H1 (cell line): ENCODE data around the gene MRPL55. TPM values are rescaled to one million over a fixed set of nuclear protein-coding genes. Genes with fewer than 3 reads are reported as not detected.

Experiments used
- ASH2L ChIP-seq: fragments of 200-600, 300-600 bp; sonication (generic); IDR thresholded peaks from one replicate; pipeline ENCODE4 v1.7.1; 2017; ENCODE audit warnings: low read length
- BCL11A ChIP-seq, 2 experiments: IDR thresholded peaks; one replicate each; pipeline ENCODE4 v1.6.1; 2011; ENCODE audit warnings: low read depth in 2 of 2, low read length in 2 of 2, mild to moderate bottlenecking in 2 of 2
- CBX5 ChIP-seq: fragments of 300-800, 300-1000 bp; sonication (generic); IDR thresholded peaks from 2 replicates; pipeline ENCODE4 v1.7.1; 2016; ENCODE audit warnings: antibody characterized with exemption, low read length, low read depth
- CREB1 ChIP-seq: IDR thresholded peaks from 2 replicates; pipeline ENCODE4 v1.6.1; 2012; ENCODE audit warnings: inconsistent platforms
- EGR1 ChIP-seq: IDR thresholded peaks from 2 replicates; pipeline ENCODE4 v1.6.1; 2011; ENCODE audit warnings: low read depth, low read length, borderline replicate concordance
- GTF2F1 ChIP-seq: IDR thresholded peaks from 2 replicates; pipeline ENCODE4 v1.6.1; 2012; ENCODE audit warnings: low read depth, low read length, improper control_type of control experiment, borderline replicate concordance
- HDAC2 ChIP-seq, 2 experiments: fragments of 300-600 bp in 1 of 2; sonication (generic) in 1 of 2; IDR thresholded peaks; 2 replicates each; pipeline ENCODE4 v1.6.1; 2011 to 2012; ENCODE audit warnings: low read depth in 2 of 2, low read length in 2 of 2, mild to moderate bottlenecking in 2 of 2, moderate library complexity in 2 of 2, borderline replicate concordance in 1 of 2, inconsistent platforms in 1 of 2
- JUN ChIP-seq: IDR thresholded peaks from 2 replicates; pipeline ENCODE4 v1.6.1; 2011; ENCODE audit warnings: low read depth, mild to moderate bottlenecking, improper control_type of control experiment, low read length
- KDM1A ChIP-seq: fragments of 200-600, 300-600 bp; sonication (generic); IDR thresholded peaks from 2 replicates; pipeline ENCODE4 v1.7.1; 2016; ENCODE audit warnings: mild to moderate bottlenecking, low read length, borderline replicate concordance
- KDM5A ChIP-seq: fragments of 200-600 bp; IDR thresholded peaks from 2 replicates; pipeline ENCODE4 v1.7.1; 2012; ENCODE audit warnings: mild to moderate bottlenecking, low read length, inconsistent platforms, mixed read lengths
- NANOG ChIP-seq: IDR thresholded peaks from 2 replicates; pipeline ENCODE4 v1.6.1; 2011; ENCODE audit warnings: low read length, low read depth, mild to moderate bottlenecking, inconsistent platforms; ENCODE audit not compliant: insufficient read depth, poor library complexity, severe bottlenecking
- POLR2A ChIP-seq, 2 experiments: IDR thresholded peaks; 1 replicate in 1 of 2; 2 replicates in 1 of 2; pipeline ENCODE4 v1.6.1; 2011; ENCODE audit warnings: low read depth in 2 of 2, low read length in 2 of 2, mild to moderate bottlenecking in 2 of 2; ENCODE audit errors: control extremely low read depth in 1 of 2
- POLR2AphosphoS5 ChIP-seq: IDR thresholded peaks from 2 replicates; pipeline ENCODE4 v1.6.1; 2011; ENCODE audit warnings: low read depth, low read length
- SAP30 ChIP-seq: fragments of 300-600 bp; sonication (generic); IDR thresholded peaks from 2 replicates; pipeline ENCODE4 v1.7.1; 2012; ENCODE audit warnings: low read length, moderate library complexity, mild to moderate bottlenecking, inconsistent platforms; ENCODE audit not compliant: insufficient read depth, insufficient replicate concordance
- SIX5 ChIP-seq: IDR thresholded peaks from 2 replicates; pipeline ENCODE4 v1.6.1; 2011; ENCODE audit warnings: mild to moderate bottlenecking, low read depth, low read length
- SUZ12 ChIP-seq: fragments of 200-600 bp; sonication (generic); IDR thresholded peaks from 2 replicates; pipeline ENCODE4 v1.6.1; 2012; ENCODE audit warnings: mild to moderate bottlenecking, inconsistent platforms, low read length, moderate library complexity, mixed read lengths
- TAF7 ChIP-seq: optimal IDR thresholded peaks from 2 replicates; pipeline ENCODE3; 2011; ENCODE audit warnings: low read depth, mild to moderate bottlenecking, inconsistent platforms, low read length, moderate library complexity, borderline replicate concordance
- TCF12 ChIP-seq: IDR thresholded peaks from 2 replicates; pipeline ENCODE4 v1.6.1; 2011; ENCODE audit warnings: low read depth, mild to moderate bottlenecking, low read length
- ZNF274 ChIP-seq: IDR thresholded peaks from 2 replicates; pipeline ENCODE4 v1.7.0; 2012; ENCODE audit warnings: low read length, borderline replicate concordance; ENCODE audit errors: extremely low read depth
- polyA plus RNA-seq, 7 experiments: library from polyadenylated mRNA; depleted of rRNA in 3 of 7; stranded (reverse) in 5 of 7; unstranded in 2 of 7; fragments of >200 nt in 5 of 7; fragments of 200-250 nt in 2 of 7; gene quantifications; 1 replicate in 5 of 7; 2 replicates in 1 of 7; 4 replicates in 1 of 7; pipeline versions ENCODE4 v1.2.1 to v1.2.3, GENCODE V29; 2011 to 2013; ENCODE audit warnings: missing spikeins in 2 of 7, mixed read lengths in 2 of 7
- total RNA-seq: library from RNA; stranded (reverse); fragmentation: NEBNext Ultra II Directional; extraction: Animal tissue kit (Norgen Biotek cat#: 25700); gene quantifications from 2 replicates; pipeline ENCODE4 v1.2.1, GENCODE V29; 2021
- TF ChIP-seq, protein P1 (sequence below), 3 experiments: IDR thresholded peaks; 1 replicate in 2 of 3; 2 replicates in 1 of 3; pipeline versions ENCODE4 v1.5.1 to v1.6.1; 2011; ENCODE audit warnings: low read length in 3 of 3, mild to moderate bottlenecking in 3 of 3, inconsistent platforms in 2 of 3, low read depth in 1 of 3, moderate library complexity in 1 of 3; ENCODE audit not compliant: insufficient read depth in 1 of 3; ENCODE audit errors: control extremely low read depth in 1 of 3

Gene MRPL55
- total and polyA plus RNA-seq, 2 of the 8 experiments (the other 6 are each of a cell fraction or from before 2014, with no cell fraction given): 59.0 to 244 TPM

DNA sequence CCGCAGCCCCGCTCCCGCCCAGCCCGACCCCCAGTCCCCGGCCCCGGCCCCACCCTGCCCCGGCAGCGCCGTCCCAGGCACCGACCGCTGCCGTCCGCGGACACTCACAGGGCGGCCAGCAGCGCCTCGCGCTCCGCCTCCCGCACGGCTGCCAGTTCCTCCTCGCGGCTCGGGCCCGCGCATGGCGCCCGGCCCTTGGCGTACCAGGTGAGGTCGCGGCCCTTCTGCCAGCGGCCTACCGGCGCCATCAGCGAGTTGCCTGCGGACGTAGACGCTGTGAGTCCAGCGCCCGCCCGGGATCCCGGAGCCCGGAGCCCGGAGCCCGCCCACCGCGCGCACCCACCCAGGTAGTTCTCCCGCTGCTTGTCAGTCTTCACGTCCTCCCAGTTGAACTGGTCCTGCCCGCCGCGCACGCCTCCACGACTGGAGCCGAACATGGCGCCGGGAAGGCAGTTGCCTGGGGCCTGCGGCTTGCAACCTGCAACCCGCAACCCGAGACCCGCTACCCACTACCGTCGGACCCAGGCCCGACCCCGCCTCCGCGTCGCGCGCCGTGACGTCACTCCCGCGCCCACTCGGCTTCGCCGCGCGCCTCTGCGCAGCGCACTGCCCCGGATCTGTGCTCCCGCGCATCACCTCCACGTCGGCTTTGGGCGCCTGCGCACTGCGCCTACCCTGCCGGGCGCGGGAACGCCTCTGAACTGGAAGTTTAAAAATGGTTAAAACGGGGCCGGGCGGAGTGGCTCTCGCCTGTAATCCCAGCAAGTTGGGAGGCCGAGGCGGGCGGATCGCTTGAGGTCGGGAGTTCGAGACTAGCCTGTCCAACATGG lies 6.1 kb downstream of the MRPL55 start, which contains the start of gene C1orf35 (continued):
- TF ChIP-seq GTF2F1 (0 out of 2 replicates have a peak, but pooled peaks have one; percentile 55), BCL11A (IDR thresholded peaks at IDR 0.05; ENCODE audit: low read depth in 2 of 2, low read length in 2 of 2) (no peak), CBX5 (no peak), ZNF274 (no peak), SUZ12 (no peak), NANOG (no peak), ASH2L (peak; percentile 82), JUN (no peak), HDAC2 (IDR thresholded peaks at IDR 0.05; ENCODE audit: borderline replicate concordance in 1 of 2, low read depth in 2 of 2, low read length in 2 of 2) (0 out of 4 replicates have a peak, but pooled peaks of 1 of the 2 experiments have one; percentile 85), TAF7 (peak; percentile 71), POLR2AphosphoS5 (peak; percentile 81; the same call in 1 of the 2 replicates), CREB1 (peak; percentile 99), EGR1 (no peak), SAP30 (no peak), TCF12 (no peak), POLR2A (IDR thresholded peaks at IDR 0.05; ENCODE audit: control extremely low read depth in 1 of 2, low read depth in 2 of 2, low read length in 2 of 2) (peak in 1 of 2 experiments; percentile 79; a peak in 2 of 3 replicates), KDM1A (no peak), KDM5A (peak; percentile 73), SIX5 (no peak)
- TF ChIP-seq, protein P1, sequence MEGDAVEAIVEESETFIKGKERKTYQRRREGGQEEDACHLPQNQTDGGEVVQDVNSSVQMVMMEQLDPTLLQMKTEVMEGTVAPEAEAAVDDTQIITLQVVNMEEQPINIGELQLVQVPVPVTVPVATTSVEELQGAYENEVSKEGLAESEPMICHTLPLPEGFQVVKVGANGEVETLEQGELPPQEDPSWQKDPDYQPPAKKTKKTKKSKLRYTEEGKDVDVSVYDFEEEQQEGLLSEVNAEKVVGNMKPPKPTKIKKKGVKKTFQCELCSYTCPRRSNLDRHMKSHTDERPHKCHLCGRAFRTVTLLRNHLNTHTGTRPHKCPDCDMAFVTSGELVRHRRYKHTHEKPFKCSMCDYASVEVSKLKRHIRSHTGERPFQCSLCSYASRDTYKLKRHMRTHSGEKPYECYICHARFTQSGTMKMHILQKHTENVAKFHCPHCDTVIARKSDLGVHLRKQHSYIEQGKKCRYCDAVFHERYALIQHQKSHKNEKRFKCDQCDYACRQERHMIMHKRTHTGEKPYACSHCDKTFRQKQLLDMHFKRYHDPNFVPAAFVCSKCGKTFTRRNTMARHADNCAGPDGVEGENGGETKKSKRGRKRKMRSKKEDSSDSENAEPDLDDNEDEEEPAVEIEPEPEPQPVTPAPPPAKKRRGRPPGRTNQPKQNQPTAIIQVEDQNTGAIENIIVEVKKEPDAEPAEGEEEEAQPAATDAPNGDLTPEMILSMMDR (IDR thresholded peaks at IDR 0.05; ENCODE audit: control extremely low read depth in 1 of 3, insufficient read depth in 1 of 3, low read depth in 1 of 3, low read length in 3 of 3): no peak
